GM06990 (cell line): Measurements from ENCODE around the gene RXRA.

Experiments
- DNase-seq: peaks from one replicate; pipeline ENCODE4 v3.0.0-alpha.2; 2011; ENCODE audit not compliant: insufficient read length; ENCODE audit errors: extremely low read depth
- H3K27me3 ChIP-seq: replicated peaks from 2 replicates; pipeline ENCODE4 v1.6.0; 2011; ENCODE audit warnings: low read length; ENCODE audit not compliant: control insufficient read depth, insufficient read depth
- H3K36me3 ChIP-seq: 2 replicates; pipeline ENCODE4 v1.5.1; 2011; ENCODE audit warnings: low read length; ENCODE audit not compliant: control insufficient read depth, insufficient read depth
- H3K4me3 ChIP-seq: replicated peaks from 2 replicates; pipeline ENCODE4 v1.5.1; 2011; ENCODE audit warnings: low read depth, mild to moderate bottlenecking, control low read depth, low read length
- CTCF ChIP-seq: IDR thresholded peaks from 2 replicates; pipeline ENCODE4 v1.5.1; 2011; ENCODE audit warnings: low read length, control low read depth, mild to moderate bottlenecking, inconsistent platforms; ENCODE audit not compliant: insufficient read depth, poor library complexity, severe bottlenecking

RXRA gene

GRCh38 chr9:134436911-134437310 lies 110.7 kb downstream of the RXRA start:
- Histone ChIP-seq H3K27me3 (no peaks in the 10 kb centered on the region), H3K36me3 (peaks cover 15% of the 10 kb centered on the region), H3K4me3 (no peak overlapping the region)
- no peak for TF ChIP-seq CTCF
- no peak for DNase-seq

- Histone ChIP-seq H3K27me3 (no peaks in the 10 kb centered on the region), H3K36me3 (peaks cover 15% of the 10 kb centered on the region), H3K4me3 (no peak overlapping the region)
- DNase-seq: no peak
- no peak for TF ChIP-seq CTCF
Observed at GRCh38 chr9:134437403-134438194, 111.3 kb downstream of the RXRA start.

- no peak for DNase-seq
- H3K36me3 ChIP-seq: peaks cover 11% of the 10 kb centered on the region
- H3K4me3 ChIP-seq: no peak overlapping the region
- no peaks in the 10 kb centered on the region for H3K27me3 ChIP-seq
- TF ChIP-seq CTCF: peak; percentile 41
Observed at GRCh38 chr9:134438195-134438788, 112.0 kb downstream of the RXRA start.

- Histone ChIP-seq H3K36me3 (peaks cover 5% of the 10 kb centered on the region), H3K4me3 (no peak overlapping the region), H3K27me3 (no peaks in the 10 kb centered on the region)
- DNase-seq: no peak
- no peak for TF ChIP-seq CTCF
Observed at GRCh38 chr9:134439368-134439784, 113.1 kb downstream of the RXRA start.

GRCh38 chr9:134440636-134441226 lies 114.5 kb downstream of the RXRA start:
- no peak for DNase-seq
- no peak for TF ChIP-seq CTCF
- Histone ChIP-seq H3K36me3 (peaks cover 4% of the 10 kb centered on the region), H3K27me3 (no peaks in the 10 kb centered on the region), H3K4me3 (no peak overlapping the region)
